SK-N-SH (cell line): ENCODE data around the gene LIME1. TPM values are rescaled to one million over a fixed set of nuclear protein-coding genes. Genes with fewer than 3 reads are reported as not detected.

Experiments used
- CTCF ChIA-PET: fragments of 300-600, 350-600 bp; formaldehyde crosslinking; extraction: SDS; loops from one replicate; lab custom pipeline; 2021; lab: Yijun Ruan, JAX
- POLR2A ChIA-PET: fragments of 350-600 bp; sonication (Branson Sonifier 250); formaldehyde crosslinking; extraction: SDS; loops from one replicate; lab custom pipeline; 2020; ENCODE audit warnings: antibody characterized with exemption, inconsistent platforms; lab: Yijun Ruan, JAX
- DNase-seq: peaks from one replicate; pipeline ENCODE4 v3.0.0; 2012
- H2AFZ ChIP-seq: fragments of 200-600 bp; sonication (generic); 2 replicates; pipeline ENCODE4 v1.8.1; 2016; ENCODE audit warnings: antibody characterized with exemption, mild to moderate bottlenecking, low read depth
- H3F3A ChIP-seq: fragments of 200-600 bp; sonication (generic); replicated peaks from 2 replicates; pipeline ENCODE3; 2016; ENCODE audit warnings: antibody characterized with exemption, mild to moderate bottlenecking; ENCODE audit not compliant: insufficient read depth
- H3K27ac ChIP-seq, 2 experiments: fragments of 200-500 bp in 1 of 2; fragments of 200-600 bp in 1 of 2; sonication (Bioruptor generic) in 1 of 2; sonication (generic), shearing (Covaris generic) in 1 of 2; 2 replicates each; pipeline versions ENCODE4 v1.5.1 to v1.6.1; 2014 to 2016; ENCODE audit warnings: low read depth in 2 of 2, inconsistent platforms in 1 of 2, low read length in 1 of 2, mild to moderate bottlenecking in 1 of 2, mixed read lengths in 1 of 2
- H3K27me3 ChIP-seq: fragments of 200-600 bp; sonication (generic), shearing (Covaris generic); 2 replicates; pipeline ENCODE4 v1.6.1; 2016; ENCODE audit warnings: mixed run types; ENCODE audit not compliant: insufficient read depth
- H3K36me3 ChIP-seq, 2 experiments: fragments of 200-500 bp in 1 of 2; fragments of 200-600 bp in 1 of 2; sonication (Bioruptor generic) in 1 of 2; sonication (generic) in 1 of 2; replicated peaks in 1 of 2; 2 replicates each; pipeline versions ENCODE3 to v1.5.1; 2014 to 2016; ENCODE audit warnings: low read length in 1 of 2, mild to moderate bottlenecking in 1 of 2; ENCODE audit not compliant: insufficient read depth in 2 of 2, control insufficient read depth in 1 of 2
- H3K4me1 ChIP-seq, 2 experiments: fragments of 200-500 bp in 1 of 2; fragments of 200-600 bp in 1 of 2; sonication (Bioruptor generic) in 1 of 2; sonication (generic), shearing (Covaris generic) in 1 of 2; 2 replicates each; pipeline versions ENCODE4 v1.5.1 to v1.6.1; 2014 to 2016; ENCODE audit warnings: low read depth in 1 of 2, low read length in 1 of 2, mixed run types in 1 of 2; ENCODE audit not compliant: insufficient read depth in 2 of 2, control insufficient read depth in 1 of 2
- H3K4me2 ChIP-seq: fragments of 200-600 bp; sonication (generic), shearing (Covaris generic); 2 replicates; pipeline ENCODE4 v1.6.1; 2017; ENCODE audit warnings: mixed run types
- H3K4me3 ChIP-seq, 2 experiments: fragments of 200-500 bp in 1 of 2; fragments of 200-600 bp in 1 of 2; sonication (Bioruptor generic) in 1 of 2; sonication (generic), shearing (Covaris generic) in 1 of 2; 2 replicates each; pipeline versions ENCODE4 v1.5.1 to v1.8.1; 2014 to 2016; ENCODE audit warnings: low read depth in 2 of 2, inconsistent platforms in 1 of 2, low read length in 1 of 2, mild to moderate bottlenecking in 1 of 2, mixed read lengths in 1 of 2, moderate library complexity in 1 of 2
- H3K79me2 ChIP-seq: fragments of 200-600 bp; sonication (generic); 2 replicates; pipeline ENCODE4 v1.8.1; 2017; ENCODE audit warnings: mild to moderate bottlenecking; ENCODE audit not compliant: insufficient read depth
- H3K9ac ChIP-seq: fragments of 200-600 bp; sonication (generic); 2 replicates; pipeline ENCODE4 v1.6.1; 2017; ENCODE audit warnings: mixed run types
- H3K9me2 ChIP-seq: fragments of 200-600 bp; sonication (generic); 2 replicates; pipeline ENCODE4 v1.6.1; 2017; ENCODE audit warnings: mixed run types
- H3K9me3 ChIP-seq: fragments of 200-600 bp; sonication (generic); 2 replicates; pipeline ENCODE4 v1.6.1; 2017; ENCODE audit warnings: mixed run types, mild to moderate bottlenecking, moderate library complexity
- H4K20me1 ChIP-seq: fragments of 200-600 bp; sonication (generic); 2 replicates; pipeline ENCODE4 v1.6.1; 2017; ENCODE audit warnings: mild to moderate bottlenecking, mixed run types; ENCODE audit not compliant: insufficient read depth
- EZH2phosphoT487 ChIP-seq: fragments of 200-600 bp; sonication (generic); IDR thresholded peaks from 2 replicates; pipeline ENCODE4 v1.6.1; 2017; ENCODE audit warnings: low read depth, mixed run types, mild to moderate bottlenecking, antibody characterized with exemption, moderate library complexity, borderline replicate concordance
- FOXJ3 ChIP-seq: sonication (generic); formaldehyde crosslinking; IDR thresholded peaks from 2 replicates; pipeline ENCODE4 v1.5.1; 2020; ENCODE audit warnings: mild to moderate bottlenecking, missing genetic modification reagents
- FOXM1 ChIP-seq: IDR thresholded peaks from 2 replicates; pipeline ENCODE4 v1.4.0; 2012; ENCODE audit warnings: low read depth, mild to moderate bottlenecking
- GABPA ChIP-seq: IDR thresholded peaks from 2 replicates; pipeline ENCODE4 v1.4.0; 2012; ENCODE audit warnings: low read depth, mild to moderate bottlenecking
- IRF3 ChIP-seq: fragments of 150-350 bp; IDR thresholded peaks from 2 replicates; pipeline ENCODE4 v1.6.1; 2016; ENCODE audit warnings: mild to moderate bottlenecking, low read depth, low read length
- MAX ChIP-seq: IDR thresholded peaks from 2 replicates; pipeline ENCODE4 v1.4.0; 2012; ENCODE audit warnings: low read depth
- MEF2A ChIP-seq: IDR thresholded peaks from 2 replicates; pipeline ENCODE4 v1.4.0; 2012; ENCODE audit warnings: low read depth, borderline replicate concordance
- MXI1 ChIP-seq: IDR thresholded peaks from 2 replicates; pipeline ENCODE4 v1.6.1; 2012; ENCODE audit warnings: mild to moderate bottlenecking, low read depth, low read length, improper control_type of control experiment
- NFIC ChIP-seq: IDR thresholded peaks from 2 replicates; pipeline ENCODE4 v1.4.0; 2012; ENCODE audit warnings: borderline replicate concordance
- NRF1 ChIP-seq: IDR thresholded peaks from 2 replicates; pipeline ENCODE4 v1.6.1; 2012; ENCODE audit warnings: low read depth, mild to moderate bottlenecking, low read length
- PBX3 ChIP-seq: IDR thresholded peaks from 2 replicates; pipeline ENCODE4; 2012
- POLR2AphosphoS5 ChIP-seq: IDR thresholded peaks from 2 replicates; pipeline ENCODE4 v1.6.1; 2012; ENCODE audit warnings: low read depth, low read length
- RCOR1 ChIP-seq: fragments of 150-350 bp; IDR thresholded peaks from 2 replicates; pipeline ENCODE4 v1.6.1; 2017; ENCODE audit warnings: antibody characterized with exemption, low read length
- REST ChIP-seq: IDR thresholded peaks from 2 replicates; pipeline ENCODE4 v1.6.1; 2012; ENCODE audit warnings: mild to moderate bottlenecking, low read depth, low read length, moderate library complexity
- SIN3A ChIP-seq: IDR thresholded peaks from 2 replicates; pipeline ENCODE4 v1.6.1; 2012; ENCODE audit warnings: low read depth, mild to moderate bottlenecking, low read length, moderate library complexity, borderline replicate concordance
- TAF1 ChIP-seq: IDR thresholded peaks from 2 replicates; pipeline ENCODE4 v1.6.1; 2012; ENCODE audit warnings: low read depth, mild to moderate bottlenecking, low read length, moderate library complexity, borderline replicate concordance
- TCF12 ChIP-seq: IDR thresholded peaks from 2 replicates; pipeline ENCODE4 v1.4.0; 2012
- TEAD4 ChIP-seq: IDR thresholded peaks from 2 replicates; pipeline ENCODE4 v1.4.0; 2012; ENCODE audit warnings: mild to moderate bottlenecking, borderline replicate concordance; ENCODE audit not compliant: insufficient read depth
- USF1 ChIP-seq: IDR thresholded peaks from 2 replicates; pipeline ENCODE4 v1.4.0; 2012; ENCODE audit warnings: low read depth, borderline replicate concordance
- YY1 ChIP-seq: IDR thresholded peaks from 2 replicates; pipeline ENCODE4 v1.4.0; 2012; ENCODE audit warnings: low read depth, mild to moderate bottlenecking
- WGBS: methylation state at CpG from one replicate; pipeline ENCODE4 v1.1.6; 2017; ENCODE audit warnings: low lambda C conversion rate; 5-methylcytosine and 5-hydroxymethylcytosine counted together
- polyA plus RNA-seq, 3 experiments: library from polyadenylated mRNA; depleted of rRNA; stranded (reverse); fragments of >200 nt; gene quantifications; 2 replicates each; pipeline ENCODE4 v1.2.3, GENCODE V29; 2012

Gene LIME1
- polyA plus RNA-seq, 1 of the 3 experiments (the other 2 are of a cell fraction): 10.9 TPM

- POLR2A ChIA-PET: interaction anchor here (0.6 kb wide), 1 partner anchor 21 kb away, joined by 3 read pairs; no protein-coding TSS in a partner anchor
Measured at GRCh38 chr20:63743210-63743970, 6.9 kb downstream of the LIME1 start.

More at GRCh38 chr20:63743210-63743970, 6.9 kb downstream of the LIME1 start:
- DNase-seq: no peak
- 95% methylated on average over 17 of the region's 31 CpGs for WGBS
- peaks cover 15 to 26% of the 10 kb centered on the region in 2 experiments for H3K36me3 ChIP-seq
- CTCF ChIA-PET: interaction anchor here (3.6 kb wide), 1 partner anchor 32 kb away, joined by 16 read pairs; no protein-coding TSS in a partner anchor
- H3K27me3 ChIP-seq: no peaks in the 10 kb centered on the region
- no peaks in the 10 kb centered on the region for H3K9me3 ChIP-seq
- no peak overlapping the region for H3K27ac ChIP-seq
- H4K20me1 ChIP-seq: peaks cover 16% of the 10 kb centered on the region
- no peak overlapping the region for H2AFZ ChIP-seq
- H3K9ac ChIP-seq: no peak overlapping the region
- H3K4me2 ChIP-seq: no peak overlapping the region
- H3K79me2 ChIP-seq: peaks cover 18% of the 10 kb centered on the region
- TF ChIP-seq TAF1 (no peak), TCF12 (no peak), GABPA (no peak), USF1 (no peak), FOXJ3 (CRISPR knock-in tag) (no peak), RCOR1 (no peak), POLR2AphosphoS5 (no peak), YY1 (no peak), REST (no peak), MXI1 (no peak), MAX (no peak), IRF3 (no peak), NRF1 (no peak), PBX3 (no peak), FOXM1 (no peak), SIN3A (no peak), EZH2phosphoT487 (no peak), TEAD4 (no peak), MEF2A (no peak), NFIC (no peak)
- no peaks in the 10 kb centered on the region for H3K9me2 ChIP-seq
- H3K4me1 ChIP-seq: peaks cover 0 to 14% of the 10 kb centered on the region in 2 experiments; a peak in 1 of 4 replicates
- peaks cover 17% of the 10 kb centered on the region for H3F3A ChIP-seq
- no peak overlapping the region for H3K4me3 ChIP-seq
